GM10266 (cell line): ENCODE measurements around the gene DSP.

Source experiments
- DNase-seq: peaks from one replicate; pipeline ENCODE4 v3.0.0; 2012; ENCODE audit errors: extremely low spot score
- TF ChIP-seq, protein P1 (sequence below): IDR thresholded peaks from 2 replicates; pipeline ENCODE4 v1.5.1; 2012; ENCODE audit warnings: mild to moderate bottlenecking, low read depth; ENCODE audit not compliant: control insufficient read depth, insufficient read depth; ENCODE audit errors: missing control alignments

Gene DSP

DNA sequence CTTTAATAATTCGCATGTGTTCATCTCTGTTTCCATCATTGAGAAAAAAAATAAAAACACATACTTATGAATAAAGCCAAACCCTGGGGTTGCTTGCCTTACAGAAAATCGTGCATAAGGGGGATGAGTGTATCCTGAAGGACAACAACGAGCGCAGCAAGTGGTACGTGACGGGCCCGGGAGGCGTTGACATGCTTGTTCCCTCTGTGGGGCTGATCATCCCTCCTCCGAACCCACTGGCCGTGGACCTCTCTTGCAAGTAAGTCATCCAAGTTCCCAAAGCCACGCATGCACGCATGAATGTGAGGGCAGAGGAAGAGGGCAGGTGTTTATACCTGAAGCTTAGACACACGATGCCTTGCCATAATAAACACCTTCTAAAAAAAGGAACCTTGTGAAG, 27.6 kb downstream of the DSP start:
- DNase-seq: no peak
- TF ChIP-seq, protein P1, sequence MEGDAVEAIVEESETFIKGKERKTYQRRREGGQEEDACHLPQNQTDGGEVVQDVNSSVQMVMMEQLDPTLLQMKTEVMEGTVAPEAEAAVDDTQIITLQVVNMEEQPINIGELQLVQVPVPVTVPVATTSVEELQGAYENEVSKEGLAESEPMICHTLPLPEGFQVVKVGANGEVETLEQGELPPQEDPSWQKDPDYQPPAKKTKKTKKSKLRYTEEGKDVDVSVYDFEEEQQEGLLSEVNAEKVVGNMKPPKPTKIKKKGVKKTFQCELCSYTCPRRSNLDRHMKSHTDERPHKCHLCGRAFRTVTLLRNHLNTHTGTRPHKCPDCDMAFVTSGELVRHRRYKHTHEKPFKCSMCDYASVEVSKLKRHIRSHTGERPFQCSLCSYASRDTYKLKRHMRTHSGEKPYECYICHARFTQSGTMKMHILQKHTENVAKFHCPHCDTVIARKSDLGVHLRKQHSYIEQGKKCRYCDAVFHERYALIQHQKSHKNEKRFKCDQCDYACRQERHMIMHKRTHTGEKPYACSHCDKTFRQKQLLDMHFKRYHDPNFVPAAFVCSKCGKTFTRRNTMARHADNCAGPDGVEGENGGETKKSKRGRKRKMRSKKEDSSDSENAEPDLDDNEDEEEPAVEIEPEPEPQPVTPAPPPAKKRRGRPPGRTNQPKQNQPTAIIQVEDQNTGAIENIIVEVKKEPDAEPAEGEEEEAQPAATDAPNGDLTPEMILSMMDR: no peak

DNA sequence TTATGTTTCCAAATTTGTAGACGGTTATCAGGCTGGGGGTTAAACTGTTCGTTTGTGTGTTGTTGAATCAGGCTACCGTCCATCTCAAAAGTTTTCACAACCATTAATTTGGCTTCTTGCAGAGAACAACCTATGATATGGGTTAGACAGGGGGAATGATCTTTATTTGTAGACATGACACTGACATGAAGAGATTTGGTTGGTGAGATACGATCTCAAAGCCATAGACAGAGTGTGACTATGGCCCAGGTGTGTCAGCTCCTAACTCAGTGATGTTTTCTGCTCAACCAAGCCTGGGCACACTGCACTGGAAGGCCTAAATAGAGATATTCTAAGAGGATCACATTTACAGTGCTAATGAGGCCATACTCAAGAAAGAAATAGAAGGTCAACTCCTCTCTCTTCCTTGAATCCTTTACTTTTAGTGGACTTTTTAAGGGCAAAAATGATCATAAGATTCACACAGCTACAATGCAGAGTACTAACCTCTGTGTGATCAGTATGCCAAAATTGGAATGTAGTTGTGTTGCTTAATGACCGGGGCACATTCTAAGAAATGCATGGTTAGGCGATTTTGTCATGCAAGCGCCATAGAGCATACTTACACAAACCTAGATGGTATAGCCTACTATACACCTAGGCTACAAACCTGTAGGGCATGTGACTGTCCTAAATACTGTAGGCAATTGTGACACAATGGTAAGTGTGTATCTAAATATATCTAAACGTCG, 30.9 kb downstream of the DSP start:
- DNase-seq: no peak
- TF ChIP-seq, protein P1: no peak

DNA sequence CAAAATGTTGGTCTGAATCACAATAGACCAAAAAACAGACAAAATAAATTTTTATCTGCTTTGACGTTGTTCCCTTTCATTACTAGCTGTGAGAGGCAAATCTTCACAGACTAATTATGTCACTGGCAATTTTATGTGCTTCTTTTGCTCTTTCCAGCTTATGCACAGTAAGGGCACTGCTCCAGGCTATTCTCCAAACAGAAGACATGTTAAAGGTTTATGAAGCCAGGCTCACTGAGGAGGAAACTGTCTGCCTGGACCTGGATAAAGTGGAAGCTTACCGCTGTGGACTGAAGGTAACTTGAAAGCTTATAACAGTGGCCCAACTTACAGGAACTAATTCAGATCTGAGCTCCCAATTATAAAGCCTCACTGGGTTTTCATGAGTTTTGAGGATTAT, 33.0 kb downstream of the DSP start:
- no peak for DNase-seq
- TF ChIP-seq, protein P1: no peak

DNA sequence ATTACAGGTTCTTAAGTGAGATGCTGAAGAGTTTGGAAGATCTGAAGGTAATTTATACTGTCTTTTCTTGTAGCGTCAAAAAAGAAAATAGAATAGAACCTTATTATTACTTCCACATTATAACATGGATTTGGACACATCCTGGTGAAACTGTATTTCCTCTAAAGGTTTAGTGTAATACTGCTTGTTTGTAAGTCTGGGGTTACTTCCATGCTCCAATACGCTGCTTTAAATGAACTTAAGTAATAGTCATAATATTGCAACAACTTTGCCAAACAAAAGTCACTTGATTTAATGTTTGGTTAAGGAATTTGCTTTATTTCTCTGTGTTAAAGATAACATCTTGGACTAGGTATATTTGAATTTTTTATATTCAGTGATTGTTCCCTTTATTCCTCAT, 37.0 kb downstream of the DSP start:
- TF ChIP-seq, protein P1: no peak
- DNase-seq: no peak

DNA sequence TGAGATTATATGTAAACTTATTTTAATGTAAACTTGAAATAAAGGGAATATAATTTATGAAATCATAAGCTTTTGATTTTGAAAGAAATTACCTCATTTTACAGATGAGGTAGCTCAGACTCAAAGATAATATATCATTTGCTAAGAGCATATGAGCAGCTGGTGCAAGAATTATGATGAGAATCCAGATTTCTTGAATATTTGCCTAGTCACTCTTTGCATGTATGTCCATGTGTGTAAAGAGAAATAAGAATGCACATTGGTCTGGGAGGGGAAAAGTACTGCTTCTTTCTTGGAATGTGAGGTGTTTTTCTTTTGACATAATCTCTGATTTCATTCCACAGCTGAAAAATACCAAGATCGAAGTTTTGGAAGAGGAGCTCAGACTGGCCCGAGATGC, 37.5 kb downstream of the DSP start:
- no peak for DNase-seq
- TF ChIP-seq, protein P1: no peak

DNA sequence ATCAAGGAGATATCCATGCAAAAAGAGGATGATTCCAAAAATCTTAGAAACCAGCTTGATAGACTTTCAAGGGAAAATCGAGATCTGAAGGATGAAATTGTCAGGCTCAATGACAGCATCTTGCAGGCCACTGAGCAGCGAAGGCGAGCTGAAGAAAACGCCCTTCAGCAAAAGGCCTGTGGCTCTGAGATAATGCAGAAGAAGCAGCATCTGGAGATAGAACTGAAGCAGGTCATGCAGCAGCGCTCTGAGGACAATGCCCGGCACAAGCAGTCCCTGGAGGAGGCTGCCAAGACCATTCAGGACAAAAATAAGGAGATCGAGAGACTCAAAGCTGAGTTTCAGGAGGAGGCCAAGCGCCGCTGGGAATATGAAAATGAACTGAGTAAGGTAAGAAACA, 38.4 kb downstream of the DSP start:
- TF ChIP-seq, protein P1: no peak
- DNase-seq: no peak

DNA sequence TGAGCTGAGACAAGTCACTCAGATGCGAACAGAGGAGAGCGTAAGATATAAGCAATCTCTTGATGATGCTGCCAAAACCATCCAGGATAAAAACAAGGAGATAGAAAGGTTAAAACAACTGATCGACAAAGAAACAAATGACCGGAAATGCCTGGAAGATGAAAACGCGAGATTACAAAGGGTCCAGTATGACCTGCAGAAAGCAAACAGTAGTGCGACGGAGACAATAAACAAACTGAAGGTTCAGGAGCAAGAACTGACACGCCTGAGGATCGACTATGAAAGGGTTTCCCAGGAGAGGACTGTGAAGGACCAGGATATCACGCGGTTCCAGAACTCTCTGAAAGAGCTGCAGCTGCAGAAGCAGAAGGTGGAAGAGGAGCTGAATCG, 39.1 kb downstream of the DSP start:
- TF ChIP-seq, protein P1: no peak
- no peak for DNase-seq
